VCaP (cell line): ENCODE results near the gene DMXL1.
A peak's percentile ranks its signal among the peaks of the same experiment; 100 is the strongest.

ENCODE experiments used
- H3K27ac ChIP-seq: fragments of 450-650 bp; 2 replicates; pipeline ENCODE4 v1.5.1; 2017
- CTCF ChIP-seq: fragments of 450-650 bp; conservative IDR thresholded peaks from 2 replicates; pipeline ENCODE4 v1.5.1; 2017; ENCODE audit warnings: mild to moderate bottlenecking, moderate library complexity

Gene DMXL1

GRCh38 chr5:119070828-119071560, at the start of gene DMXL1:
Gene DMXL1 (plus strand): TSS chr5:119071087. CDS start chr5:119071570, 483 bp downstream.
- H3K27ac ChIP-seq: peak within 1 kb of the TSS; percentile 95
- no peak for TF ChIP-seq CTCF

DNA sequence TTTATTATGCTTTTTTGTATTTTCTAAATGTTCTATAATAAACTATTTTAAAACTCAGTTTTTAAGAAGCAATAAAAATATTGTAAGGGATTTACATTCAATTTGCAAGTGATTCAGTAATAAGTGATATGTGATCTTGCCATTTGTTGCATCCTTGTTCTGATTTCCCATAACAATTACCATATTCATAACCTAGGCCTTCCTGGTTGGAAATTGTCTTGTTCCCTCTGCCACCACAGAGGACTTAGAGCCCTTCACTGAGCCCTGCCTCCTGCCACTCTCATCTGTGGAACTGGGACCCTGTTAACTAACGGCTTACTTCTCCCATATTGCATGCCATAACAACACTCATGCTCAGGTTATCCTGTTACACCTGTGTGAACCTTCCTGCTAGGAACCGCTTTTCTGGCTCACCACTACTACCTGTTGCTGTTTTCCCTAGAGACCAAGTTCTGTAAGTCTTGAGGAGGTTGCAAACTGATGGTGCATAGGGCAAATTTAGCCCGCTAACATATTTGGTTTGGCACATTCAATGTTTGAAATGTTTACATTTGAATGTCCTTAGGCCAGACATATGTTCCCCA, 49.6 kb upstream of the DMXL1 start:
- no peak for TF ChIP-seq CTCF
- H3K27ac ChIP-seq: peak overlapping the region; percentile 38; the same call in 1 of the 2 replicates

- peak; percentile 78 for TF ChIP-seq CTCF
- H3K27ac ChIP-seq: peak overlapping the region; percentile 32
These were observed 48.7 kb upstream of the DMXL1 start for GRCh38 chr5:119022017-119022745.

DNA sequence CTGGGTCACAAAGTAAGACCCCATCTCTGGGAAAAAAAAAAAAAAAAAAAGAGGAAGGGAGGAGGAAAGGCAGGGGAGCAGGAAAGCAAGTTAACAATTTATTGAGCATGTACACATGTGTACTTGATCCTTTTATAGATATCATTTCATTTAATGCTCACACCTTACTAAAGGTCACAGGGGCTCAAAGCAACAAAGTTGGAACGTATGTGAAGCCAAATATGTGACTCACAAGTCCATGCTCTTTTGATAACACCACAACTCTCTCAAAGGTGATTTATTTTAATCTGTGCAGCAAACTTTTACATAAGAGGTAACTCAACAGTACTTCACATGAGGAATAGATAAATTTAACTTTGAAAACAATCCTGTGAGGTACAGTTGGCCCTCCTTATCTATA, 48.1 kb upstream of the DMXL1 start:
- no peak for TF ChIP-seq CTCF
- peak overlapping the region; percentile 32 for H3K27ac ChIP-seq

DNA sequence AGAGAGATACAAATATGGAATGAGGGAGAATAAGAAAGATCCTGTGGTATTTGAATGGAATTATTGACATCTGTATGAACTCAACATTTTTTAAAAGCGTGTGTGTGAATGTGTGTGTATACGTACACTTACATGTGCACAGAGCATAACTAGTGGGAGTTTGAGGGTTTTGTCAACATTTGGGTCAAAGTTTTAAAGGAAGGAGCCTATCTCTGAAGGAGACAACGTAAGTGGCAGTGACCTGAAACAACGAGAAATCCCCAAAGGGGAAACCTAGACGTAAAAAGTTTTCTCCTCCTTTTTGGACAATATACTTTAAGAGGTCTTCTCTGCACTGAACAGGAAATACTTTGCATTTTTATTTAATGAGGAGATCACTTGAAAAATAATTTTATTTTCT, 42.3 kb upstream of the DMXL1 start:
- no peak overlapping the region for H3K27ac ChIP-seq
- no peak for TF ChIP-seq CTCF

- no peak for TF ChIP-seq CTCF
- no peak overlapping the region for H3K27ac ChIP-seq
These were observed 39.6 kb upstream of the DMXL1 start for GRCh38 chr5:119031011-119031886.

DNA sequence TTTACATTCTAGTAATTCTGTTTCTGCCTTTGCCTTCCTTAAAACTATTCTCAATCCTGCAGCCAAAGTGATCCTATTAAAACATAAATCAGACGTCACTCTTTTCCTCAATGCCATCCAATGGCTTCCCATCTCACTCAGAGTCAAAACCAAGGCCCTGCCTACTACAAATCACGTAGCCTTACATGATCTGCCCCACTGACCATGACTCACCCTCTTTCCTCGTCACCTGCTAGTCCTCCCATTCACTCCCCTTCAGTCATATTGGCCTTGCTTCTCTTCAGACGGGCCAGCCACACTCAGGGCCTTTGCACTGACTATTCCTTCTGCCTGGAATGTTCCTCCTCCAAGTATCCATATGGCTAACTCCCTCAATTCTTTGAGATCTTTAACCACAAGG, 39.0 kb upstream of the DMXL1 start:
- no peak for TF ChIP-seq CTCF
- H3K27ac ChIP-seq: no peak overlapping the region
